SK-N-SH treated with all-trans-retinoic acid at 6 μM for 48 hours (cell line): ENCODE measurements around the gene FRMD5.

Source experiments
- ATAC-seq: fragments of 200-7000 bp; cut with Tn5 transposase; 3 replicates; pipeline ENCODE4 v1.9.1; 2020; ENCODE audit warnings: mild to moderate bottlenecking, moderate library complexity
- ARNTL ChIP-seq: fragments of 450-650 bp; formaldehyde crosslinking; IDR thresholded peaks from 2 replicates; pipeline ENCODE4 v1.5.0; 2020; ENCODE audit warnings: low read depth, mild to moderate bottlenecking, moderate library complexity, borderline replicate concordance
- BACH2 ChIP-seq: fragments of 250-450 bp; sonication (Bioruptor Pico); IDR thresholded peaks from 2 replicates; pipeline ENCODE4 v1.9.0; 2021; ENCODE audit warnings: mild to moderate bottlenecking, borderline replicate concordance
- CREB5 ChIP-seq: fragments of 250-450 bp; sonication (Bioruptor Pico); IDR thresholded peaks from 2 replicates; pipeline ENCODE4 v1.5.1; 2020; ENCODE audit warnings: low read depth, mild to moderate bottlenecking, moderate library complexity
- CSDC2 ChIP-seq: fragments of 250-450 bp; sonication (Bioruptor Pico); IDR thresholded peaks from 2 replicates; pipeline ENCODE4 v1.5.0; 2020; ENCODE audit warnings: mild to moderate bottlenecking, moderate library complexity
- CSRNP3 ChIP-seq: fragments of 250-450 bp; sonication (Bioruptor Pico); IDR thresholded peaks from 2 replicates; pipeline ENCODE4 v1.5.1; 2021; ENCODE audit warnings: mild to moderate bottlenecking, moderate library complexity
- ESRRG ChIP-seq: fragments of 250-450 bp; sonication (Bioruptor Pico); IDR thresholded peaks from 2 replicates; pipeline ENCODE4 v1.6.1; 2021; ENCODE audit warnings: mild to moderate bottlenecking
- GLIS3 ChIP-seq: fragments of 250-450 bp; sonication (Bioruptor Pico); IDR thresholded peaks from 2 replicates; pipeline ENCODE4 v1.5.0; 2020; ENCODE audit warnings: mild to moderate bottlenecking, moderate library complexity
- ISL1 ChIP-seq: fragments of 250-450 bp; sonication (Bioruptor Pico); IDR thresholded peaks from 2 replicates; pipeline ENCODE4 v2.1.2; 2022; ENCODE audit warnings: mild to moderate bottlenecking, moderate library complexity
- OSR1 ChIP-seq: fragments of 250-450 bp; sonication (Bioruptor Pico); IDR thresholded peaks from 2 replicates; pipeline ENCODE4 v1.8.0; 2022; ENCODE audit warnings: moderate library complexity, mild to moderate bottlenecking, inconsistent platforms
- PATZ1 ChIP-seq: fragments of 250-450 bp; sonication (Bioruptor Pico); IDR thresholded peaks from 2 replicates; pipeline ENCODE4 v1.8.0; 2020; ENCODE audit warnings: mild to moderate bottlenecking, moderate library complexity, borderline replicate concordance
- PPARA ChIP-seq: fragments of 250-450 bp; sonication (Bioruptor Pico); IDR thresholded peaks from 2 replicates; pipeline ENCODE4 v1.5.0; 2020; ENCODE audit warnings: mild to moderate bottlenecking, borderline replicate concordance
- RARB ChIP-seq: fragments of 250-450 bp; sonication (Bioruptor Pico); IDR thresholded peaks from 2 replicates; pipeline ENCODE4 v1.8.0; 2021; ENCODE audit warnings: mild to moderate bottlenecking, moderate library complexity
- SNAI2 ChIP-seq: fragments of 250-450 bp; sonication (Bioruptor Pico); IDR thresholded peaks from 2 replicates; pipeline ENCODE4 v1.5.0; 2020; ENCODE audit warnings: mild to moderate bottlenecking, moderate library complexity
- TOX ChIP-seq: fragments of 250-450 bp; sonication (Bioruptor Pico); IDR thresholded peaks from 2 replicates; pipeline ENCODE4 v1.8.0; 2021; ENCODE audit warnings: mild to moderate bottlenecking, moderate library complexity, borderline replicate concordance
- ZC3H10 ChIP-seq: fragments of 250-450 bp; sonication (Bioruptor Pico); IDR thresholded peaks from 2 replicates; pipeline ENCODE4 v1.5.1; 2021; ENCODE audit warnings: mild to moderate bottlenecking, moderate library complexity
- ZFP3 ChIP-seq: fragments of 250-450 bp; sonication (Bioruptor Pico); IDR thresholded peaks from 2 replicates; pipeline ENCODE4 v1.5.0; 2020; ENCODE audit warnings: mild to moderate bottlenecking, moderate library complexity
- ZFP30 ChIP-seq: fragments of 450-650 bp; formaldehyde crosslinking; IDR thresholded peaks from 2 replicates; pipeline ENCODE4 v1.5.0; 2022; ENCODE audit warnings: mild to moderate bottlenecking, moderate library complexity
- ZNF565 ChIP-seq: fragments of 450-650 bp; formaldehyde crosslinking; conservative IDR thresholded peaks from 2 replicates; pipeline ENCODE4 v1.5.0; 2020; ENCODE audit warnings: low read depth, mild to moderate bottlenecking, moderate library complexity
- ZNF70 ChIP-seq: fragments of 450-650 bp; formaldehyde crosslinking; IDR thresholded peaks from 2 replicates; pipeline ENCODE4 v1.5.0; 2020; ENCODE audit warnings: mild to moderate bottlenecking, moderate library complexity
- ZNF8 ChIP-seq: fragments of 450-650 bp; formaldehyde crosslinking; IDR thresholded peaks from 2 replicates; pipeline ENCODE4 v1.5.0; 2020; ENCODE audit warnings: mild to moderate bottlenecking, moderate library complexity

The FRMD5 gene

DNA sequence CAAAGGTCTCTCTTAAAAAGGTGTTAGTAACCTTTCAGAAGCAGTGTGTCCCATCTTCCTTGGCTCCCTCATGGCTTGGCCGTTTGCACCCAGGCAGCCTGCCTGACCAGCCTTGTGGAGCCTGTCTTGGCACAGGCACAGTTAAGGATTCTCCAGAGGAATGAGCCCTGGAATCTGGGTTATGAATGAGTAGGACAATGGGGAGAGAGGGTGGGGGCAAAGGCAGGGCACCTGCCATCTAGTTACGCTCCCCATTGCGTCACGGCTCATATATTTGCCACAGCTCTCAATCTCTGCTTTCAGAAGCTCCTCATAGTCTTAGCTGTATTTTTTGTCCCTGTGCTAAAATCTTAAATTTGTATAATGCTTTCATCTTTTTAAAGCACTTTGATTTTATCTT lies 317.7 kb downstream of the FRMD5 start:
- no peak for TF ChIP-seq CREB5 (CRISPR knock-in tag)
- TF ChIP-seq CSDC2, result no peak
- TF ChIP-seq ZNF70 (CRISPR knock-in tag), result no peak
- no peak for TF ChIP-seq BACH2 (CRISPR knock-in tag)
- no peak for TF ChIP-seq PATZ1 (CRISPR knock-in tag)
- no peak for TF ChIP-seq ZNF565 (CRISPR knock-in tag)
- no peak for TF ChIP-seq SNAI2 (CRISPR knock-in tag)
- TF ChIP-seq OSR1 (CRISPR knock-in tag), result no peak
- no peak for TF ChIP-seq ARNTL
- no peak for TF ChIP-seq PPARA (CRISPR knock-in tag)
- no peak for TF ChIP-seq ZFP30
- no peak for TF ChIP-seq ZFP3
- TF ChIP-seq ESRRG, result no peak
- TF ChIP-seq ZNF8, result no peak
- ATAC-seq, result no peak

GRCh38 chr15:43876872-43877271 lies 318.2 kb downstream of the FRMD5 start:
- no peak for TF ChIP-seq ESRRG
- TF ChIP-seq ZNF8, result no peak
- no peak for TF ChIP-seq PATZ1 (CRISPR knock-in tag)
- ATAC-seq, result no peak

DNA sequence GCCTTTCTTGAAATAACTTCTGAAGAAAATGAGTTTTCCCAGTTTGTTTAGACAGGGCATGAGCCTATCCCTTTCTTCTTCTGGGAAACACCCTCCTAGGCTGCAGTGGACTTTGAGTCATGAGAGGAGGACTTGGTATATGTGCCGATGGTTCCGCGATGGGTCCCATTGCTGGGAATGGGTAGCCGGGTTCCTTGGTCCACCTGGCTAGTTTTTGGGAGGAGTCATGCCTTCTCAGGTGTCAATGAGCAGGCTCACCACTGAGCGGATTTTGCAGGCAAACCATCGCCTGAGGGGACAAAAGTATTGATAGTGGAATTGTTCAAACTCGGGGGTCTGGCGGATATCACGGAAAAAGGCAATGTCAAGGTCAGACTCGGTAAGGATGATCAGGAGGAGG lies 321.4 kb downstream of the FRMD5 start:
- TF ChIP-seq ESRRG (no peak), SNAI2 (CRISPR knock-in tag) (no peak), GLIS3 (CRISPR knock-in tag) (no peak)
- ATAC-seq, result no peak

GRCh38 chr15:43872416-43873020 lies 322.6 kb downstream of the FRMD5 start:
- peak; percentile 95 for ATAC-seq

GRCh38 chr15:43871835-43872234 lies 323.2 kb downstream of the FRMD5 start:
- no peak for ATAC-seq

More at GRCh38 chr15:43872416-43873020, 322.6 kb downstream of the FRMD5 start:
- TF ChIP-seq ZNF70 (CRISPR knock-in tag), result no peak
- no peak for TF ChIP-seq ARNTL
- no peak for TF ChIP-seq ZFP3
- TF ChIP-seq ZNF8, result no peak
- TF ChIP-seq ZC3H10, result no peak
- TF ChIP-seq OSR1 (CRISPR knock-in tag), result no peak
- TF ChIP-seq BACH2 (CRISPR knock-in tag), result no peak
- TF ChIP-seq SNAI2 (CRISPR knock-in tag), result no peak
- no peak for TF ChIP-seq ISL1
- TF ChIP-seq CREB5 (CRISPR knock-in tag), result no peak
- TF ChIP-seq GLIS3 (CRISPR knock-in tag), result no peak

More at GRCh38 chr15:43871835-43872234, 323.2 kb downstream of the FRMD5 start:
- TF ChIP-seq BACH2 (CRISPR knock-in tag) (no peak), CSRNP3 (no peak), SNAI2 (CRISPR knock-in tag) (no peak), ZFP30 (no peak), GLIS3 (CRISPR knock-in tag) (no peak), ZNF8 (no peak), OSR1 (CRISPR knock-in tag) (no peak), TOX (CRISPR knock-in tag) (no peak), ESRRG (no peak), ARNTL (no peak), ZNF70 (CRISPR knock-in tag) (no peak), CSDC2 (no peak), CREB5 (CRISPR knock-in tag) (no peak), RARB (CRISPR knock-in tag) (no peak)
